NCI-H748 treated with DMSO at 0.1 percent for 48 hours (cell line): ENCODE data around the gene MAP7D3.
"Not testable (repeated sequence)": the region's sequence is repeated elsewhere in the genome, so short reads cannot be mapped to it uniquely, and the experiment has no call there.

Source experiments
- DNase-seq: peaks from one replicate; lab custom pipeline; 2025; lab: John Stamatoyannopoulos, UW

The MAP7D3 gene

GRCh38 chrX:136251041-136251991, at the start of gene MAP7D3:
TSS of gene MAP7D3 (minus strand) at chrX:136251400. CDS start at chrX:136251358, 42 bp downstream.
- DNase-seq = peak; percentile 27

GRCh38 chrX:136300721-136301120, 49.5 kb upstream of the MAP7D3 start, which contains the start of gene ADGRG4:
TSS of gene ADGRG4 (plus strand) at chrX:136300963. CDS start at chrX:136308778, 7,815 bp downstream.
- not testable (repeated sequence) for DNase-seq

- no peak for DNase-seq
These were observed 44.2 kb upstream of the MAP7D3 start for GRCh38 chrX:136295380-136295779.

GRCh38 chrX:136292656-136293055, 41.5 kb upstream of the MAP7D3 start:
- DNase-seq = no peak

GRCh38 chrX:136291824-136292223, 40.6 kb upstream of the MAP7D3 start:
- no peak for DNase-seq

GRCh38 chrX:136286375-136286774, 35.2 kb upstream of the MAP7D3 start:
- DNase-seq = not testable (repeated sequence)

GRCh38 chrX:136275553-136275952, 24.4 kb upstream of the MAP7D3 start:
- no peak for DNase-seq

- DNase-seq = no peak
These were observed 22.8 kb upstream of the MAP7D3 start for GRCh38 chrX:136273986-136274385.

GRCh38 chrX:136272325-136272724, 21.1 kb upstream of the MAP7D3 start:
- no peak for DNase-seq

- no peak for DNase-seq
These were observed 20.1 kb upstream of the MAP7D3 start for GRCh38 chrX:136271300-136271699.

GRCh38 chrX:136269921-136270320, 18.7 kb upstream of the MAP7D3 start:
- no peak for DNase-seq

GRCh38 chrX:136268051-136269048, 17.1 kb upstream of the MAP7D3 start:
- DNase-seq = peak; percentile 21

- no peak for DNase-seq
These were observed 15.6 kb upstream of the MAP7D3 start for GRCh38 chrX:136266828-136267227.

- no peak for DNase-seq
These were observed 11.7 kb upstream of the MAP7D3 start for GRCh38 chrX:136262812-136263315.

GRCh38 chrX:136262243-136262642, 11.0 kb upstream of the MAP7D3 start:
- no peak for DNase-seq

GRCh38 chrX:136261321-136261720, 10.1 kb upstream of the MAP7D3 start:
- no peak for DNase-seq

GRCh38 chrX:136260776-136261175, 9.6 kb upstream of the MAP7D3 start:
- DNase-seq = no peak

- DNase-seq = no peak
These were observed 8.3 kb upstream of the MAP7D3 start for GRCh38 chrX:136259543-136259942.

GRCh38 chrX:136258951-136259350, 7.8 kb upstream of the MAP7D3 start:
- DNase-seq = no peak

- no peak for DNase-seq
These were observed 4.8 kb upstream of the MAP7D3 start for GRCh38 chrX:136256026-136256425.

- DNase-seq = no peak
These were observed 4.3 kb upstream of the MAP7D3 start for GRCh38 chrX:136255541-136255940.
